ENCODE measurements around the gene OLIG3. TPM values are rescaled to one million over a fixed set of nuclear protein-coding genes. Genes with fewer than 3 reads are reported as not detected.

OLIG3 gene
- total RNA-seq, 2 donors from 2014 or later, result 0.35 to 0.41 TPM

- peaks cover 2% of the 10 kb centered on the region in 2 donors for H3K36me3 Mint-ChIP-seq (ENCODE audit: insufficient read depth in 2 of 2)
- ATAC-seq (replicated peaks in 1 of 2), result no peak
- H3K27ac Mint-ChIP-seq, result no peak overlapping the region
- H3K27me3 Mint-ChIP-seq (ENCODE audit: low read depth), result peaks cover 76% of the 10 kb centered on the region
- H3K9me3 Mint-ChIP-seq, result peaks cover 0 to 4% of the 10 kb centered on the region in 2 donors
- no peak overlapping the region for H3K4me3 Mint-ChIP-seq
- H3K4me1 Mint-ChIP-seq (ENCODE audit: low read depth), result no peaks in the 10 kb centered on the region
- DNase-seq, result no peak
These were observed 20.2 kb upstream of the OLIG3 start for GRCh38 chr6:137514418-137514817.

GRCh38 chr6:137512757-137513605 lies 18.8 kb upstream of the OLIG3 start:
- Mint-ChIP-seq H3K27me3 (ENCODE audit: low read depth) (peaks cover 78% of the 10 kb centered on the region), H3K4me1 (ENCODE audit: low read depth) (no peaks in the 10 kb centered on the region), H3K36me3 (ENCODE audit: insufficient read depth in 2 of 2) (peaks cover 2% of the 10 kb centered on the region in 2 donors), H3K4me3 (no peak overlapping the region), H3K27ac (no peak overlapping the region), H3K9me3 (peaks cover 0 to 4% of the 10 kb centered on the region in 2 donors)
- DNase-seq (no peak), ATAC-seq (replicated peaks in 1 of 2) (no peak)

- Mint-ChIP-seq H3K27me3 (ENCODE audit: low read depth) (peaks cover 75% of the 10 kb centered on the region), H3K9me3 (peaks cover 2 to 6% of the 10 kb centered on the region in 2 donors), H3K4me3 (no peak overlapping the region), H3K36me3 (ENCODE audit: insufficient read depth in 2 of 2) (peaks cover 2 to 4% of the 10 kb centered on the region in 2 donors), H3K27ac (no peak overlapping the region), H3K4me1 (ENCODE audit: low read depth) (no peaks in the 10 kb centered on the region)
- ATAC-seq (replicated peaks in 1 of 2), result no peak
- DNase-seq, result no peak
These were observed 16.7 kb upstream of the OLIG3 start for GRCh38 chr6:137510923-137511322.

GRCh38 chr6:137498481-137499190 lies 4.4 kb upstream of the OLIG3 start:
- ATAC-seq (replicated peaks in 1 of 2), result no peak
- Mint-ChIP-seq H3K4me1 (ENCODE audit: low read depth) (peaks cover 42% of the 10 kb centered on the region), H3K36me3 (ENCODE audit: insufficient read depth in 2 of 2) (no peaks in the 10 kb centered on the region)

GRCh38 chr6:137497721-137498463 lies 3.7 kb upstream of the OLIG3 start:
- Mint-ChIP-seq H3K4me1 (ENCODE audit: low read depth) (peaks cover 50% of the 10 kb centered on the region), H3K36me3 (ENCODE audit: insufficient read depth in 2 of 2) (no peaks in the 10 kb centered on the region), H3K27me3 (ENCODE audit: low read depth) (peaks cover 85% of the 10 kb centered on the region), H3K27ac (no peak overlapping the region), H3K4me3 (peak overlapping the region; percentile 85 to 87), H3K9me3 (no peaks in the 10 kb centered on the region)
- peak; percentile 42 for ATAC-seq (replicated peaks in 1 of 2)
- peak; percentile 31 to 35 for DNase-seq

More at GRCh38 chr6:137498481-137499190, 4.4 kb upstream of the OLIG3 start:
- Mint-ChIP-seq H3K27me3 (ENCODE audit: low read depth) (peaks cover 79% of the 10 kb centered on the region), H3K9me3 (no peaks in the 10 kb centered on the region), H3K4me3 (peak overlapping the region; percentile 85 to 87), H3K27ac (no peak overlapping the region)
- DNase-seq, result no peak

- H3K4me1 Mint-ChIP-seq (ENCODE audit: low read depth), result peaks cover 57% of the 10 kb centered on the region
- H3K36me3 Mint-ChIP-seq (ENCODE audit: insufficient read depth in 2 of 2), result no peaks in the 10 kb centered on the region
- ATAC-seq (replicated peaks in 1 of 2), result peak; percentile 25 to 41
- no peak overlapping the region for H3K27ac Mint-ChIP-seq
- H3K27me3 Mint-ChIP-seq (ENCODE audit: low read depth), result peaks cover 88% of the 10 kb centered on the region
- no peaks in the 10 kb centered on the region for H3K9me3 Mint-ChIP-seq
- H3K4me3 Mint-ChIP-seq, result peak overlapping the region; percentile 85 to 87
- peak; percentile 17 to 25 for DNase-seq
These were observed 2.9 kb upstream of the OLIG3 start for GRCh38 chr6:137496909-137497720.

- DNase-seq, result peak; percentile 3 to 6
- Mint-ChIP-seq H3K36me3 (ENCODE audit: insufficient read depth in 2 of 2) (no peaks in the 10 kb centered on the region), H3K9me3 (no peaks in the 10 kb centered on the region), H3K4me3 (peak overlapping the region; percentile 79 to 85), H3K4me1 (ENCODE audit: low read depth) (peaks cover 65% of the 10 kb centered on the region), H3K27me3 (ENCODE audit: low read depth) (peaks cover 88% of the 10 kb centered on the region), H3K27ac (no peak overlapping the region)
- no peak for ATAC-seq (replicated peaks in 1 of 2)
These were observed 2.2 kb upstream of the OLIG3 start for GRCh38 chr6:137496368-137496767.

GRCh38 chr6:137495703-137496336 lies 1.6 kb upstream of the OLIG3 start:
- ATAC-seq (replicated peaks in 1 of 2) (no peak), DNase-seq (peak; percentile 17)
- peaks cover 89% of the 10 kb centered on the region for H3K27me3 Mint-ChIP-seq (ENCODE audit: low read depth)
- peaks cover 70% of the 10 kb centered on the region for H3K4me1 Mint-ChIP-seq (ENCODE audit: low read depth)
- H3K27ac Mint-ChIP-seq, result no peak overlapping the region
- H3K4me3 Mint-ChIP-seq, result peak overlapping the region; percentile 79 to 85
- no peaks in the 10 kb centered on the region for H3K36me3 Mint-ChIP-seq (ENCODE audit: insufficient read depth in 2 of 2)
- no peaks in the 10 kb centered on the region for H3K9me3 Mint-ChIP-seq

- DNase-seq, result peak; percentile 13 to 22
- no peaks in the 10 kb centered on the region for H3K9me3 Mint-ChIP-seq
- peaks cover 95% of the 10 kb centered on the region for H3K27me3 Mint-ChIP-seq (ENCODE audit: low read depth)
- peak overlapping the region; percentile 66 for H3K27ac Mint-ChIP-seq
- H3K4me3 Mint-ChIP-seq, result peak overlapping the region; percentile 79 to 85
- H3K36me3 Mint-ChIP-seq (ENCODE audit: insufficient read depth in 2 of 2), result peaks cover 0 to 2% of the 10 kb centered on the region in 2 donors
- ATAC-seq (replicated peaks in 1 of 2), result no peak
- peaks cover 76% of the 10 kb centered on the region for H3K4me1 Mint-ChIP-seq (ENCODE audit: low read depth)
These were observed 951 bp upstream of the OLIG3 start for GRCh38 chr6:137494988-137495702.

GRCh38 chr6:137493218-137494038 lies 766 bp downstream of the OLIG3 start:
- H3K27ac Mint-ChIP-seq, result peak overlapping the region; percentile 28
- DNase-seq, result peak; percentile 53 to 56
- peak; percentile 45 to 57 for ATAC-seq (replicated peaks in 1 of 2)

More at GRCh38 chr6:137493218-137494038, 766 bp downstream of the OLIG3 start:
- Mint-ChIP-seq H3K27me3 (ENCODE audit: low read depth) (peaks cover 98% of the 10 kb centered on the region), H3K36me3 (ENCODE audit: insufficient read depth in 2 of 2) (peaks cover 0 to 2% of the 10 kb centered on the region in 2 donors), H3K9me3 (no peaks in the 10 kb centered on the region), H3K4me1 (ENCODE audit: low read depth) (peaks cover 92% of the 10 kb centered on the region), H3K4me3 (peak overlapping the region; percentile 79 to 85)

Measured in activated T-cell treated with anti-CD3 and anti-CD28 coated beads, Interleukin-2, amount 50 U/mL, for 72 hours (primary cell).